Keratinocyte (primary cell): Measurements from ENCODE around the gene CTIF. TPM values are rescaled to one million over a fixed set of nuclear protein-coding genes. Genes with fewer than 3 reads are reported as not detected.

Experiments
- DNase-seq: peaks from one replicate; pipeline ENCODE4 v3.0.0-alpha.2; 2011; ENCODE audit warnings: low read depth, missing footprints, low spot score
- FAIRE-seq: peaks from 2 replicates; lab custom pipeline; 2011; peaks lifted over from hg19 to GRCh38; lab: Jason Lieb, UNC
- H2AFZ ChIP-seq: 2 replicates; pipeline ENCODE4 v1.6.0; 2012; ENCODE audit warnings: low read length, control low read depth, inconsistent platforms; ENCODE audit not compliant: control insufficient read depth
- H3K27ac ChIP-seq: 2 replicates; pipeline ENCODE4 v1.5.1; 2011; ENCODE audit warnings: low read length; ENCODE audit not compliant: control insufficient read depth, insufficient read depth
- H3K27me3 ChIP-seq: 3 replicates; pipeline ENCODE4 v1.6.0; 2011; ENCODE audit warnings: low read length; ENCODE audit not compliant: control insufficient read depth, insufficient read depth; ENCODE audit errors: extremely low read depth
- H3K36me3 ChIP-seq, 2 experiments: 2 replicates in 1 of 2; 3 replicates in 1 of 2; pipeline ENCODE4 v1.5.1; 2011; ENCODE audit warnings: low read length in 2 of 2, mild to moderate bottlenecking in 1 of 2; ENCODE audit not compliant: control insufficient read depth in 2 of 2, insufficient read depth in 2 of 2; ENCODE audit errors: extremely low read depth in 1 of 2
- H3K4me1 ChIP-seq: 3 replicates; pipeline ENCODE4 v1.5.1; 2011; ENCODE audit warnings: low read length; ENCODE audit not compliant: control insufficient read depth, insufficient read depth; ENCODE audit errors: extremely low read depth
- H3K4me2 ChIP-seq: 3 replicates; pipeline ENCODE4 v1.6.0; 2011; ENCODE audit warnings: low read depth, low read length; ENCODE audit not compliant: control insufficient read depth, insufficient read depth; ENCODE audit errors: extremely low read depth
- H3K4me3 ChIP-seq, 3 experiments: fragments of 200-600 bp in 1 of 3; sonication (generic) in 1 of 3; 2 replicates in 2 of 3; 3 replicates in 1 of 3; pipeline ENCODE4 v1.5.1; 2011 to 2016; ENCODE audit warnings: low read length in 3 of 3, mild to moderate bottlenecking in 3 of 3, control low read depth in 2 of 3, inconsistent platforms in 1 of 3, low read depth in 1 of 3, mixed read lengths in 1 of 3, mixed run types in 1 of 3, moderate library complexity in 1 of 3; ENCODE audit not compliant: control insufficient read depth in 2 of 3, insufficient read depth in 2 of 3; ENCODE audit errors: extremely low read depth in 1 of 3
- H3K79me2 ChIP-seq: 2 replicates; pipeline ENCODE4 v1.6.0; 2012; ENCODE audit warnings: low read length; ENCODE audit not compliant: control insufficient read depth, insufficient read depth
- H3K9ac ChIP-seq: 3 replicates; pipeline ENCODE4 v1.6.0; 2011; ENCODE audit warnings: low read length; ENCODE audit not compliant: control insufficient read depth, insufficient read depth; ENCODE audit errors: extremely low read depth
- H3K9me1 ChIP-seq: 3 replicates; pipeline ENCODE4 v1.6.0; 2011; ENCODE audit warnings: low read length; ENCODE audit not compliant: control insufficient read depth, insufficient read depth; ENCODE audit errors: extremely low read depth
- H3K9me3 ChIP-seq: 2 replicates; pipeline ENCODE4 v1.5.1; 2012; ENCODE audit warnings: low read depth, low read length; ENCODE audit not compliant: control insufficient read depth
- H4K20me1 ChIP-seq: 3 replicates; pipeline ENCODE4 v1.6.0; 2011; ENCODE audit warnings: low read length; ENCODE audit not compliant: control insufficient read depth, insufficient read depth; ENCODE audit errors: extremely low read depth
- CTCF ChIP-seq, 3 experiments: IDR thresholded peaks in 1 of 3; conservative IDR thresholded peaks in 1 of 3; optimal IDR thresholded peaks in 1 of 3; 2 replicates in 2 of 3; 3 replicates in 1 of 3; pipeline versions ENCODE3 to v1.5.1; 2011; ENCODE audit warnings: low read length in 3 of 3, mild to moderate bottlenecking in 3 of 3, moderate library complexity in 2 of 3, control low read depth in 1 of 3, inconsistent platforms in 1 of 3; ENCODE audit not compliant: insufficient read depth in 2 of 3; ENCODE audit errors: extremely low read depth in 1 of 3
- EZH2 ChIP-seq: IDR thresholded peaks from one replicate; pipeline ENCODE4 v1.6.1; 2012; ENCODE audit warnings: inconsistent platforms, mild to moderate bottlenecking, low read length, moderate library complexity
- dilution Hi-C: fragments of 300-500 bp; cut with MboI; formaldehyde crosslinking; loops from one replicate; pipeline ENCODE4 v1.7.0; 2020; ENCODE audit warnings: low sequenced_read_pairs; ENCODE audit not compliant: extremely low pct_ligation_motif_present
- polyA plus RNA-seq, 5 experiments: library from polyadenylated mRNA; depleted of rRNA in 3 of 5; stranded (reverse) in 3 of 5; stranded (forward) in 1 of 5; unstranded in 1 of 5; fragments of >200 nt; gene quantifications; 1 replicate in 1 of 5; 2 replicates in 3 of 5; 3 replicates in 1 of 5; pipeline versions ENCODE4 v1.2.1 to v1.2.3, GENCODE V29; 2011 to 2012; ENCODE audit warnings: missing spikeins in 2 of 5, low read depth in 1 of 5, low replicate concordance in 1 of 5

Gene CTIF
- polyA plus RNA-seq, 1 donor (not counting 4 experiments of a cell fraction or from before 2014, with no cell fraction given), result 15.0 TPM

GRCh38 chr18:48611785-48612480 is 73.1 kb downstream of the CTIF start:
- Histone ChIP-seq H3K9ac (no peak overlapping the region), H3K9me1 (peaks cover 6% of the 10 kb centered on the region), H3K79me2 (peaks cover 23% of the 10 kb centered on the region), H3K4me1 (peaks cover 17% of the 10 kb centered on the region), H4K20me1 (peaks cover 13% of the 10 kb centered on the region), H3K27me3 (no peaks in the 10 kb centered on the region), H3K9me3 (no peaks in the 10 kb centered on the region), H3K4me3 (no peak overlapping the region), H3K27ac (no peak overlapping the region), H2AFZ (no peak overlapping the region), H3K4me2 (no peak overlapping the region), H3K36me3 (peaks cover 5 to 16% of the 10 kb centered on the region in 2 experiments)
- dilution Hi-C loops, result no loop called here
- TF ChIP-seq EZH2 (no peak), CTCF (optimal IDR thresholded peaks at IDR 0.05 in 1 of 3, IDR thresholded peaks at IDR 0.05 in 1 of 3, conservative IDR thresholded peaks at IDR 0.05 in 1 of 3; ENCODE audit: extremely low read depth in 1 of 3, insufficient read depth in 2 of 3, low read length in 3 of 3) (no peak)
- FAIRE-seq (no peak), DNase-seq (no peak)

- no peak overlapping the region for H3K4me3 ChIP-seq
- peaks cover 17% of the 10 kb centered on the region for H3K4me1 ChIP-seq
- H3K27ac ChIP-seq, result no peak overlapping the region
- H3K79me2 ChIP-seq, result peaks cover 20% of the 10 kb centered on the region
- H2AFZ ChIP-seq, result no peak overlapping the region
- H4K20me1 ChIP-seq, result peaks cover 13% of the 10 kb centered on the region
- H3K27me3 ChIP-seq, result no peaks in the 10 kb centered on the region
- DNase-seq (no peak), FAIRE-seq (no peak)
- dilution Hi-C loops, result no loop called here
- no peaks in the 10 kb centered on the region for H3K9me3 ChIP-seq
- no peak overlapping the region for H3K4me2 ChIP-seq
- H3K9ac ChIP-seq, result no peak overlapping the region
- TF ChIP-seq CTCF (optimal IDR thresholded peaks at IDR 0.05 in 1 of 3, IDR thresholded peaks at IDR 0.05 in 1 of 3, conservative IDR thresholded peaks at IDR 0.05 in 1 of 3; ENCODE audit: extremely low read depth in 1 of 3, insufficient read depth in 2 of 3, low read length in 3 of 3), result no peak
- no peak for TF ChIP-seq EZH2
- H3K9me1 ChIP-seq, result peaks cover 6% of the 10 kb centered on the region
- peaks cover 5 to 16% of the 10 kb centered on the region in 2 experiments for H3K36me3 ChIP-seq
Measured at GRCh38 chr18:48612511-48612910, 73.7 kb downstream of the CTIF start.
